Mucosa of descending colon (tissue), 3 donors: ENCODE measurements around the gene PLOD3. TPM values are rescaled to one million over a fixed set of nuclear protein-coding genes. Genes with fewer than 3 reads are reported as not detected.

Experiments used
- ATAC-seq: fragments of 200-7000 bp; cut with Tn5 transposase; one replicate; pipeline ENCODE4 v1.9.1; 2020; ENCODE audit warnings: mild to moderate bottlenecking, moderate library complexity
- DNase-seq, 3 donors: peaks; one replicate each; pipeline ENCODE4 v3.0.0-alpha.2; 2020
- H3K36me3 ChIP-seq: fragments of 200-600 bp; one replicate; pipeline ENCODE4 v1.8.0; 2021; ENCODE audit warnings: low read depth, mild to moderate bottlenecking
- H3K4me1 ChIP-seq: fragments of 200-600 bp; one replicate; pipeline ENCODE4 v1.8.0; 2021; ENCODE audit warnings: low read depth, mild to moderate bottlenecking
- H3K4me3 ChIP-seq: fragments of 200-600 bp; one replicate; pipeline ENCODE4 v1.8.0; 2021; ENCODE audit warnings: mild to moderate bottlenecking
- H3K9me3 ChIP-seq: fragments of 200-600 bp; one replicate; pipeline ENCODE4 v1.8.0; 2021; ENCODE audit warnings: mild to moderate bottlenecking
- intact Hi-C, 2 donors: fragments of 100-400 bp; cut with DNase I in 1 of 2; cut with micrococcal nuclease in 1 of 2; formaldehyde crosslinking; loops; one replicate each; pipeline versions ENCODE4 v1.11.0 to v1.11.1; 2022; cut with DNase I, micrococcal nuclease
- total RNA-seq, 3 donors: library from RNA; stranded (reverse); fragmentation: NEBNext Ultra II Directional in 2 of 3; extraction: Animal tissue kit (Norgen Biotek cat#: 25700) in 2 of 3; gene quantifications; one replicate each; pipeline versions ENCODE4 v1.2.1 to v1.2.4, GENCODE V29; 2021 to 2023
- TF ChIP-seq, protein P1 (sequence below): fragments of 200-600 bp; IDR thresholded peaks from one replicate; pipeline ENCODE4 v1.8.0; 2022; ENCODE audit warnings: antibody characterized with exemption, mild to moderate bottlenecking
- donor health status: DM: no; HTN: no; CAD: no; lungs with moderate emphysema.
- donor health status: DM: no; HTN: no; CAD: no.
- donor health status: DM: no; HTN: yes; CAD: no.

The PLOD3 gene
- total RNA-seq, 3 donors from 2014 or later, result 72.9 to 91.8 (median 87.2) TPM

DNA sequence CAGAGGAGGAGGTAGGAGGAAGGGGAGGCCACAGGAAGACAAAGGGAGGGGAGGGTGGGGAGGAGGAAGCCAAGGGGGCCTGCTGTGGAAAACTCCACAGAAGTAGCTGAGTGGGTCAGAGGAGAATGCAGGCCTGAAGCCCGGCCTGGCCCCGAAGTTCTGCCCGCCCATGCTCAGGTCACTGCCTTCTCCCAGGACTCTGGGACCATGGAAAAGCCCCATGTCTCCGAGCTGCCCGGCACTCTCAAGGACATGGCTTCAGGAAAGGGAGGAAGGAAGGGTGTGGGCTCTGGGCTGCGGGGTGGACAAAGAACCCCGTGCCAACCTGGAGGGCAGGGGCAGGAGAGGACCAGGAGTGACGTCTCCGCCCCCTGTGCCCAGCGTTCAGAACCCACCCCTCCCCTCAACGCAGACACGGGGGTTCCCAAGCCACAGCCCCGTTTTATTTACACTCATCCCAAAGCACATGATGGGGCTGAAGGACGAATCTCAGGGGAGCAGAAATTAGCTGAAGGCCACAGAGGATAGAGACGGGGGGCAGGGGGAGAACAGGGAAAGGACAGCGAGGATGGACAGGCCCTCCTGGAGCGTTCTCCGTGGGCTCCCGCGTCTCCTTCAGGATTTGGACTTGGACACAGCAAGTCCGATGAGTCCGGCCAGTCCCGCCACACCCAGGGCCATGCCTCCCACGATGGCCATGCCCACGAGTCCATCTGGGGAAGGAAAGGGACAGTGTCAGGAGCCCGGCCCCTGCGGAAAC, 22.0 kb upstream of the PLOD3 start:
- intact Hi-C loops, result no loop called here
- no peaks in the 10 kb centered on the region for H3K9me3 ChIP-seq
- no peaks in the 10 kb centered on the region for H3K36me3 ChIP-seq
- TF ChIP-seq, protein P1, sequence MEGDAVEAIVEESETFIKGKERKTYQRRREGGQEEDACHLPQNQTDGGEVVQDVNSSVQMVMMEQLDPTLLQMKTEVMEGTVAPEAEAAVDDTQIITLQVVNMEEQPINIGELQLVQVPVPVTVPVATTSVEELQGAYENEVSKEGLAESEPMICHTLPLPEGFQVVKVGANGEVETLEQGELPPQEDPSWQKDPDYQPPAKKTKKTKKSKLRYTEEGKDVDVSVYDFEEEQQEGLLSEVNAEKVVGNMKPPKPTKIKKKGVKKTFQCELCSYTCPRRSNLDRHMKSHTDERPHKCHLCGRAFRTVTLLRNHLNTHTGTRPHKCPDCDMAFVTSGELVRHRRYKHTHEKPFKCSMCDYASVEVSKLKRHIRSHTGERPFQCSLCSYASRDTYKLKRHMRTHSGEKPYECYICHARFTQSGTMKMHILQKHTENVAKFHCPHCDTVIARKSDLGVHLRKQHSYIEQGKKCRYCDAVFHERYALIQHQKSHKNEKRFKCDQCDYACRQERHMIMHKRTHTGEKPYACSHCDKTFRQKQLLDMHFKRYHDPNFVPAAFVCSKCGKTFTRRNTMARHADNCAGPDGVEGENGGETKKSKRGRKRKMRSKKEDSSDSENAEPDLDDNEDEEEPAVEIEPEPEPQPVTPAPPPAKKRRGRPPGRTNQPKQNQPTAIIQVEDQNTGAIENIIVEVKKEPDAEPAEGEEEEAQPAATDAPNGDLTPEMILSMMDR, result no peak
- no peak for DNase-seq
- H3K4me1 ChIP-seq, result peaks cover 25% of the 10 kb centered on the region
- no peak for ATAC-seq
- H3K4me3 ChIP-seq, result no peak overlapping the region

DNA sequence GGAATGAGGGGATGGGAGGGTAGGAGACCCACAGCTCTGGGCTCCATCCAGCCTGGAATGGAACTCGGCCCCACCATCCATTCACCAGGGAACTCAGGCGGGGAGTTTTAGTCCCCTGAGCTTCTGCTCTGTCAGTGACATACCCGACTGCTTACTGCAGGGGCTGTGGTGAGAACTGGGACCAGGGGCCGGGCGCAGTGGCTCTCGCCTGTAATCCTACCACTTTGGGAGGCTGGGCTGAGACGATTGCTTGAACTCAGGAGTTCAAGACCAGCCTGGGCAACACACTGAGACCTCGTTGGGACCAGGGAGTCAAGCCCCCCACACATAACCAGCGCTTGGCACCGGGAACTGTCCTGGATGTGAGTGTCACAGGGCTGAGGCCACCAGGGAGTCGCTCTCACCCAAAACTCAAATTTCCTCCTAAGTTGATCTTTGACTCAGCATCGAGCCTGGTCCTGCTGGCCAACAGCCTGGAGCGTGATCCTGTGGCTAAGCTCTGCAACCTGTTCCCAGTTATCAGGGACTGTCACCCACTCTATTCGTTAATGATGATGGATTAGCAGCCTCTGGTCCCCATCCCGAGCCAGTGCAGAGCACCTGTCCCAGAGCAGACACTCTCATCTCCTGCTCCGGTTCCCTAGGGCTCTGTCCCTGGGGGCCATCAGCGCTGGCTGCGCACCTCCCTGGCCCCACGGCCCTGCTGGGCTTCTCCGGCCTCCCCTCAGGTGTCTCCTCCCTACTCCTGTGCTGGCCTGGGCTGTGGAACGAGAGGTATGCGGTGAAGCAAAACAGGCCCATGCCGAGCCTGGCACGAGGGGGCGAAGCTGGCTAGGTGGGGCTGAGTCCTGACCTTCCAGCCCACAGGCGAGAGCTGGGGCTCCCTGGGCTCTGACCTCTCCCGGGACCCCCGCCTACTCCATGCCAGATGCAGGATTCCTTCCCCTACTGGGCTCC, 21.1 kb upstream of the PLOD3 start:
- intact Hi-C loops, result no loop called here
- H3K36me3 ChIP-seq, result no peaks in the 10 kb centered on the region
- ATAC-seq, result no peak
- peaks cover 20% of the 10 kb centered on the region for H3K4me1 ChIP-seq
- H3K4me3 ChIP-seq, result no peak overlapping the region
- no peaks in the 10 kb centered on the region for H3K9me3 ChIP-seq
- DNase-seq, result no peak
- TF ChIP-seq, protein P1, result no peak

DNA sequence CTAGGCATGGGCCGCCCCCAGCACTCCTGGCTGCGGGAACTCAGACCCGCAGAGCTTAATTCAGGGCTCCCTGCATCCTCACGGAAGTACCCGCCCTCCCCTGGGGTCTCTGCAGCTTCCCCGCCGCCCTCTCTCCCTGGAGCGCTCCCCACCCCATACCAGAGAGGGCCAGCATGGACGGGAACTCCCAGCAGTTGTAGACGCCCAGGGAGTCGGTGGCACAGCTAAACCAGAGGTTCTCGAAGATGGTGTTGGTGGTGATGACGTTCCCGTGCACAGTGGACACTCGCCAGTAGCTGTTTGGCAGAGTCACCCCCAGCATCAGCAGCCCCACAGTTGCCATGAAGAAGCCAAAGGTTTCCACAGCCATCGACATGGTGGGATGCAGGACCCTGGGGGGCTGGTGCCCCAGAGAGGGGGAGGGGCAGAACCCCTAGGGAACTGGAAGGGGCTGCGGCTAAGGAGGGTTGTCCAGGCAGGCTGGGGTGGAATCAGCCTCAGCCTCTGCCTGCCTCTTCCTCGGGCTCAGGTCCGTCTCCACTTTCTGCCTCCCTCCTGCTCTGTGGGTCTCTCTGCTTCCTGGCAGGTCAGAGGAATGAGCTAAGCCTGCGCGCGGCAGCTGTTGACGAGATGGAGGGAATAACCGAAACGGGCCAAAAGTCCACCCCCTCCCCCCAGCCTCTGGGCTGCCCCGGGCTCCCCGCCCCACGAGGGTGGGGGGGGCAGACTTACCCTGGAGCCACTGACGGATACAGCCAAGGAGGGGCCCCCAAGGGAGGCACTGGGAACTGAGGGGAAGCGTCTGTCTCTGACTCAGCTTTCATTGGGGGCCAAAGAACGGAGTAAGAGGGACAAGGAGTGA, 20.1 kb upstream of the PLOD3 start, which contains the start of gene CLDN15:
TSS of gene CLDN15 (minus strand) at position 597 of the 862 bp plus-strand sequence. CDS start at position 376, 221 bp downstream.
- DNase-seq (peak; percentile 84 to 89 (median 88)), ATAC-seq (peak; percentile 66)
- H3K36me3 ChIP-seq, result no peaks in the 10 kb centered on the region
- intact Hi-C loops, result no loop called here
- TF ChIP-seq, protein P1, result no peak
- H3K4me1 ChIP-seq, result peaks cover 22% of the 10 kb centered on the region
- H3K4me3 ChIP-seq, result no peak within 1 kb of the TSS
- no peaks in the 10 kb centered on the region for H3K9me3 ChIP-seq

DNA sequence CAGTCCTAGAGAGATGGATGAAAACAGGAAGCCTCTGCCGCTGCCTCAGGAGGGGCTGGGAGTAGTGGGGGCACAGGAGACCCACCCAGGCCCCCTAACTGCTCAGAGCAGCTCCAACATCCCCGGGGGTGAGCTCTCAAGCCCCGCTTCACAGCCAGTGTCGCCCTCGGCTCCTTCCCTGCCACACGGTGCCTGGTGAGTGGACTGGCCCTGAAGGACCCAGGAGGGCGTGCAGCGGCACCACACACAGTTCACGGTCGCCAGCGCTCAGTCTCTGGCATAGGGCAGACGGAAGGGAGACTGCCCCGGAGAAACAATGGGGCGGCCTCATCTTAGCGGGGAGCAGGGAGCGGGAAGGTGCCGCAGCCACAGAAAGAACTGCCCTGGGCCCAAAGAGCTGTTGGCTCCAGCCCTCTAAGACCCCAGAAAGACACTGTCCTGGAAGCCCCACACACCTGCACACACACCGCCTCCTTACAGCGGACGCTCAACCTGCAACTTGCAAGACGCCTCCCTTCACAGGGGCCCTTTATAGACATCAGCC, 19.0 kb upstream of the PLOD3 start:
- intact Hi-C loops, result no loop called here
- Histone ChIP-seq H3K36me3 (no peaks in the 10 kb centered on the region), H3K4me3 (no peak overlapping the region), H3K9me3 (no peaks in the 10 kb centered on the region), H3K4me1 (peaks cover 33% of the 10 kb centered on the region)
- TF ChIP-seq, protein P1, result no peak
- ATAC-seq (peak; percentile 8), DNase-seq (peak in 2 of 3 donors; percentile 40 to 57)

DNA sequence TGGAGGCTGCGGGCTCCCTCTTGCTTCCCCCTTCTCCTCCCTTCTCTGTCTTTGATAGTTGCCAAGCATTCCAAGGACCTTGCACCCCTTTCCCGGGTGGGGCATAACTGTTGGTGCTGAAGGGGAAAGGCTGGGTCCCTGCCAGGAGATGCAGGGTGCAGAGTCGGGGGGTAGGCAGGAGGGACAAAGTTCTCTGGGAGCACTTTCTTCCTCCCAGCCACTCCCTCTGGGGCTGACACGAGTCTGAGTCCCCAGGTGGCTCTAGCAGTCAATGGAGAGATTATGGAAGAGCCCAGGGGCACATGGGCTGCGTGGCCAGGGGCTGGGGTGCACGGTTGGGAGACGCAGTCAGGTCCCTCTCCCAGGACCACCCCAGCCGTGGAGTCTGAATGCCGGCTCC, 18.1 kb upstream of the PLOD3 start:
- H3K4me3 ChIP-seq, result no peak overlapping the region
- TF ChIP-seq, protein P1, result no peak
- DNase-seq (peak in 2 of 3 donors; percentile 80 to 84), ATAC-seq (peak; percentile 34)
- intact Hi-C loops, result no loop called here
- no peaks in the 10 kb centered on the region for H3K9me3 ChIP-seq
- no peaks in the 10 kb centered on the region for H3K36me3 ChIP-seq
- peaks cover 34% of the 10 kb centered on the region for H3K4me1 ChIP-seq
